Measurements from ENCODE around the gene ABL1.

Gene ABL1

GRCh38 chr9:130866474-130866965 is 31.5 kb downstream of the ABL1 start:
- FAIRE-seq, result peak; percentile 64
- DNase-seq (ENCODE audit: insufficient read length, low spot score), result no peak
- no peak for TF ChIP-seq POLR2A (IDR thresholded peaks at IDR 0.05; ENCODE audit: low read depth, low read length)

- DNase-seq (ENCODE audit: insufficient read length, low spot score) (no peak), FAIRE-seq (no peak)
- TF ChIP-seq POLR2A (IDR thresholded peaks at IDR 0.05; ENCODE audit: low read depth, low read length), result no peak
Observed at GRCh38 chr9:130867556-130867955, 32.5 kb downstream of the ABL1 start.

DNA sequence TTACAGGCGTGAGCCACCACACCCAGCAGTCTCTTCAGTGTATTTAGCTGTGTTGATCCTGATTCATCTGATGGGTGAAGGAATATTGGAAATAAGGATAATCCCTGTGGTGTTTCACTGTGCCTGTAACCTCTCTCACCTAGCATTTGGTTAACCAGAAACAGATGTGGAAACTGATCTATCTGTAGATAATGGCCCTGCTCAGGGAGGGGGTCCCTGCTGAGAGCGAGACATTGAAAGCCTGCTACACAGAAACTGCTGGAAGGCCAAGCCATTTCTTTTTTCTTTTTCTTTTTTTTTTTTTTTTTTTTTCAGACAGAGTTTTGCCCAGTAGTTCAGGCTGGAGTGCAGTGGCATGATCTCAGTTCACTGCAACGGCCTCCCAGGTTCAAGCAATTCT is 33.2 kb downstream of the ABL1 start:
- TF ChIP-seq POLR2A (IDR thresholded peaks at IDR 0.05; ENCODE audit: low read depth, low read length), result no peak
- FAIRE-seq, result no peak
- DNase-seq (ENCODE audit: insufficient read length, low spot score), result no peak

DNA sequence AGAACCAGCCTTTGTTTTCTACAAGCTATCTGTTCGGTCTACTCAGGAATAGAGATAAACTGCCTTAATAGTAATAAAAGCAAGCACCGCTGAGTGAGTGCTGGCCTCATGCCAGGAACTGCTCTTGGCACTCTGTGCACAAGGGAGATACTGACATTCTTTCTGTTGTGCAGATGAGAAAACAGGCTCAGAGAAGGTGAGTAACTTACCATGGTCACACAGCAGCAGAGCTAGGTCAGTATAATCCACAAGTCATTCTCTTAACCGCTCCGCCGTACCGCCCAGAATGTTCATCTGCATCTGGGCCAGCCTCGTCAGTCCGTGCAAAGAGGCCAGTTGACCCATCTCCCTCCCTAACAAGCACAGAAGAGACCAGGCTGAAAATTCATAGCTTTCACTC is 34.2 kb downstream of the ABL1 start:
- TF ChIP-seq POLR2A (IDR thresholded peaks at IDR 0.05; ENCODE audit: low read depth, low read length), result no peak
- DNase-seq (ENCODE audit: insufficient read length, low spot score) (no peak), FAIRE-seq (no peak)

DNA sequence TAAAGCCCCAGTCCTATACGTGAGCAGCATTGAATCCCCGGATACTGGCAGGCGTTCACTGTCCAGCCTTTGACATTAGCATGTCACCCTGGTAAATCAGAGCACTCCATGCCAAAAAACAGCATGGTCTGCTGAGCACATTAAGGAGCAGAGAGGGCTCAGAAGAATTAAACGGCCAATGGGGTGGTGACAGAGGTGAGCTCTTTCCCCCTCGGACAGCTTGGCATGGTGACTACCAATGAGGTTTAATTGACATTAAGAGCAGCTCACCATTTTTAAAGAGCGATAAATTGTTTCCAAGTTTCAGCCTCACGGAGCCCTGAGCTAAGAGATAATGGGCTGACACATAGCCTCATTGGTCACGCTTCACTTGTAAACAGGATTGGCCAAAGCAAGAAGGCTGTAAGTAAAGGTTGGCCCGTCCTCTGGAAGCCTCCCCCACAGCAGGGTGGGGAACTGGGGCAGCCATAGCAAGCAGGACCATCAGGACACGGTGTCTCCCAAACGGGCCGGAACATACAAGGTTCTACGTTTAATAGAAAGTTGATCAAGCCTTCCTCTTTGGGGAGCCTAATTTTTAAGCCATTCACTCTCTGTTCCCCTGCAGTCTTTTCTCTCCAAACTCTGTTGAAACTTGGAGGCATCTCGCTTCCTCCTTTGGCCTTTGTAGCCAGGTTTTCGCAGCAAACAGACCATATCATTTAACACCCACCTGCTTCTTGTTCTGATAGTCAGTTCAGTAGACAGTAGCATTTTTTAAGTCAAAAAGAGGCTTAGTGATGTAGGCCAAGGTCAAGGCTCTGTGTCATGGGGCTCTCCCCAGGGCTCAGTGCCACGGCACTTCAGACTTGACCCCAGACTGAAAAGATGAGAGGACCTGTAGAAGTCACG is 35.7 kb downstream of the ABL1 start:
- TF ChIP-seq POLR2A (IDR thresholded peaks at IDR 0.05; ENCODE audit: low read depth, low read length), result no peak
- FAIRE-seq, result no peak
- DNase-seq (ENCODE audit: insufficient read length, low spot score), result no peak

- FAIRE-seq (no peak), DNase-seq (ENCODE audit: insufficient read length, low spot score) (no peak)
- no peak for TF ChIP-seq POLR2A (IDR thresholded peaks at IDR 0.05; ENCODE audit: low read depth, low read length)
Observed at GRCh38 chr9:130871395-130872062, 36.5 kb downstream of the ABL1 start.

DNA sequence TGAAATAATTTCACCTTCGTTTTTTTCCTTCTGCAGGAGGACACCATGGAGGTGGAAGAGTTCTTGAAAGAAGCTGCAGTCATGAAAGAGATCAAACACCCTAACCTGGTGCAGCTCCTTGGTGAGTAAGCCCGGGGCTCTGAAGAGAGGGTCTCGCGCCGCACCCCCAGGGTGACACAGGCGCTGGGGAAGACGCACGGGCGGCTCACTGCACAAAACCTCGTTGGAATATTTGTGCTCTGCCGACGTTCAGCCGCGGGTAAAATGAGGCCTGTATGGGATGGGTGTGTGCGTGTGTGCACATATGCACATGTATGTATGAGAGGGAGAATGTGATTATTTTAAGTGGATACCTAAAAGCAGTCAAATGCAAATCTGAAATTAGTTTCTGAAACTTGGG is 37.0 kb downstream of the ABL1 start:
- DNase-seq (ENCODE audit: insufficient read length, low spot score) (no peak), FAIRE-seq (no peak)
- TF ChIP-seq POLR2A (IDR thresholded peaks at IDR 0.05; ENCODE audit: low read depth, low read length), result no peak

DNA sequence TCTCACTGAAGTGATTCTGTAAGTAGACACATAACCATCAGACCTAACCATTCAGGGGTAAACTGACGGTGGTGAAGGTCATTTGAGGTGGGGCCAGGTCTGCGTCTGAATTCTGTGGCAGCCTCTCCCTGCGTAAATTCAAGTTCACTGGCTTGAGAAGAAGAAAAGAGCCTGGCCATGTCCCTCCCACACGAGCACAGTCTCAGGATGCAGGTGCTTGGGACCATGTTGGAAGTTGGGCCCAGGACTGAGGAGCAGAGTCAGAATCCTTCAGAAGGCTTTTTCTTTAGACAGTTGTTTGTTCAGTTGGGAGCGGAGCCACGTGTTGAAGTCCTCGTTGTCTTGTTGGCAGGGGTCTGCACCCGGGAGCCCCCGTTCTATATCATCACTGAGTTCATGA is 37.5 kb downstream of the ABL1 start:
- FAIRE-seq (no peak), DNase-seq (ENCODE audit: insufficient read length, low spot score) (no peak)
- TF ChIP-seq POLR2A (IDR thresholded peaks at IDR 0.05; ENCODE audit: low read depth, low read length), result no peak

DNA sequence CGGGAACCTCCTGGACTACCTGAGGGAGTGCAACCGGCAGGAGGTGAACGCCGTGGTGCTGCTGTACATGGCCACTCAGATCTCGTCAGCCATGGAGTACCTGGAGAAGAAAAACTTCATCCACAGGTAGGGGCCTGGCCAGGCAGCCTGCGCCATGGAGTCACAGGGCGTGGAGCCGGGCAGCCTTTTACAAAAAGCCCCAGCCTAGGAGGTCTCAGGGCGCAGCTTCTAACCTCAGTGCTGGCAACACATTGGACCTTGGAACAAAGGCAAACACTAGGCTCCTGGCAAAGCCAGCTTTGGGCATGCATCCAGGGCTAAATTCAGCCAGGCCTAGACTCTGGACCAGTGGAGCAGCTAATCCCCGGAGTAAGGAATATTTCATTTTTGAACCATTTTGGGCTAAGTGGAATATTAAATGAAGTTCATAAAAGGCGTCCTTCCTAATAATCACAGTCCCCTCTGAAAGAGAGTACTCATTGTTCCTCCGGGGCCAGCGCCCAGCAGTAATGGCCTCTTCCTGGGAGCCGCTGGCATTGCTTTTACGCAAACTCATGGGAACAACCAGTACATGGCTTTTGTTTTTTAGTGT is 38.0 kb downstream of the ABL1 start:
- no peak for TF ChIP-seq POLR2A (IDR thresholded peaks at IDR 0.05; ENCODE audit: low read depth, low read length)
- no peak for FAIRE-seq
- DNase-seq (ENCODE audit: insufficient read length, low spot score), result no peak

DNA sequence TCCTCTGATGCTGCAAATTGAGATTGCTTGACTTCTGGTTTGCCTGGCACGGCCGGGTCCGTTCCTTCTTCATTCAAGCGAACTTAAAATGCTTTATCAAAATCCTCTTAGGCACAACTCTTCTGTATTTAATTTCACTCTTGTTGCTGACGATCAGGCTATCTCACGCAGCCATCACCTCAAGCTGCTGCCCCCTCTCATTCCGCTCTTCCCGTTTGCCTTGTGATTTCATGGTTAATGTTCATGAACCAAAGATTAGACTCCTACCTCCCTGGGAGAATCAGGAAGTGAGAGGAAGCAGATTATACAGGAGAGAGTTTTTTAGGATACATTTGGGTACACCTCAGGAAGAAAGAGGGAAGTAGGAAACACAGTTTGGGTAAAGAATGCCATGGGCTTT is 38.9 kb downstream of the ABL1 start:
- DNase-seq (ENCODE audit: insufficient read length, low spot score), result no peak
- TF ChIP-seq POLR2A (IDR thresholded peaks at IDR 0.05; ENCODE audit: low read depth, low read length), result no peak
- FAIRE-seq, result no peak

- TF ChIP-seq POLR2A (IDR thresholded peaks at IDR 0.05; ENCODE audit: low read depth, low read length), result no peak
Observed at GRCh38 chr9:130874783-130875182, 39.7 kb downstream of the ABL1 start.

DNA sequence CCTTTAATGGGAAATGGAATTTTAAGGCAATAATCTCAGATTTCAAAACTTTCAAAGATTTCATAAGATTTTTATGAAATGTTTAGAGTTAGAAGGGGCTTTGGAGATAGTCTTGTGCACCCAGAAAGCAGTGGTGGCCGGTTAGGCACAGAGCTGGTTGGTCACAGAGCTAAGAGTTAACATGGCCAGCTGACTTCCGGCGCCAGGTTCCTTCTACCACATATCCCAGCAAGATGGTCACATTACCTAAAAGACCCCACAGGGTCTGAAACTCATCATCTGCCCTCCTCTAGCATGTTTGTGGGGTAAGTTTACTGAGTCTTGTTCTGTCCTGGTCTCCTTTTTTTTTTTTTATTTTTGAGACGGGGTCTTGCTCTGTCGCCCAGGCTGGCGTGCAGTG is 42.2 kb downstream of the ABL1 start:
- DNase-seq (ENCODE audit: insufficient read length, low spot score) (no peak), FAIRE-seq (no peak)

More at GRCh38 chr9:130874783-130875182, 39.7 kb downstream of the ABL1 start:
- FAIRE-seq (no peak), DNase-seq (ENCODE audit: insufficient read length, low spot score) (no peak)

GRCh38 chr9:130878295-130878694 is 43.2 kb downstream of the ABL1 start:
- TF ChIP-seq POLR2A (IDR thresholded peaks at IDR 0.05; ENCODE audit: low read depth, low read length), result no peak
- DNase-seq (ENCODE audit: insufficient read length, low spot score) (no peak), FAIRE-seq (no peak)

More for the DNA sequence above, 42.2 kb downstream of the ABL1 start:
- TF ChIP-seq POLR2A (IDR thresholded peaks at IDR 0.05; ENCODE audit: low read depth, low read length), result no peak

DNA sequence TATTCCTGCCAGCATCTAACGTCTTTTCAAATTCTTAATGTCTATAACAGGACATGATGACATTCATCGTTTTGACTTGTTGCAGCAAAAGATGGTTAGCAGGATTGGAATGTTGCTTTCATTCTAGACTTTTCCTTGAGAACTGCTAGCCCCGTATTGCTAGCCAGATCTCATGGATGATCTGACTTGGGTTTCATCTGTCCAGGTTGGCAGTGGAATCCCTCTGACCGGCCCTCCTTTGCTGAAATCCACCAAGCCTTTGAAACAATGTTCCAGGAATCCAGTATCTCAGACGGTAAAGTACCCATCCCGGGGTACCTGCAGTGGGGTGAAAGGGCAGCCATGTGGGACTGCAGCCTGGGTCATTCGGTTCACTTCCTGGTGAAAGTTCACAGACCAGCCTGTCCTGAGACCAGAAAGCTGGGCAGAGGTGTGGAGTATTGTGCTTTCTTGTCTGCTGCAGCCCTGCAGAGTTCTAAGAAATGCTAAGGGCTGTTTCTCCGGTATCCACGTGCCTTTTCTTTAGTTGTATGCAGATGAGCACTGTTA is 44.9 kb downstream of the ABL1 start:
- TF ChIP-seq POLR2A (IDR thresholded peaks at IDR 0.05; ENCODE audit: low read depth, low read length), result no peak
- FAIRE-seq, result no peak
- no peak for DNase-seq (ENCODE audit: insufficient read length, low spot score)
